Ascending aorta (tissue), 2 donors: Measurements from ENCODE around the gene DUSP1. TPM values are rescaled to one million over a fixed set of nuclear protein-coding genes. Genes with fewer than 3 reads are reported as not detected.
A peak's percentile ranks its signal among the peaks of the same experiment; 100 is the strongest.

Source experiments
- DNase-seq, 2 donors: peaks; one replicate each; pipeline ENCODE4 v3.0.0-alpha.2; 2019; ENCODE audit warnings: low spot score in 2 of 2
- H3K27ac ChIP-seq, 2 donors: fragments of 200-600 bp; sonication (generic); one replicate each; pipeline ENCODE4 v1.5.1; 2016 to 2017; ENCODE audit warnings: mild to moderate bottlenecking in 1 of 2
- H3K27me3 ChIP-seq: fragments of 200-600 bp; sonication (generic); one replicate; pipeline ENCODE4 v1.5.1; 2017
- H3K36me3 ChIP-seq, 2 donors: fragments of 200-600 bp; sonication (generic); one replicate each; pipeline ENCODE4 v1.5.1; 2016
- H3K4me1 ChIP-seq, 2 donors: fragments of 200-600 bp; sonication (generic); one replicate each; pipeline ENCODE4 v1.5.1; 2016 to 2017; ENCODE audit warnings: mild to moderate bottlenecking in 1 of 2
- H3K4me3 ChIP-seq, 2 donors: fragments of 200-600 bp; sonication (generic); one replicate each; pipeline ENCODE4 v1.5.1; 2016 to 2017; ENCODE audit warnings: mild to moderate bottlenecking in 1 of 2
- H3K9me3 ChIP-seq, 2 donors: fragments of 200-600 bp; sonication (generic); one replicate each; pipeline ENCODE4 v1.5.1; 2016
- intact Hi-C: fragments of 100-400 bp; cut with DNase I; formaldehyde crosslinking; loops from one replicate; pipeline ENCODE4 v1.15.1; 2023
- total RNA-seq: library from RNA; depleted of rRNA; stranded (reverse); fragments of >200 nt; gene quantifications from one replicate; pipeline ENCODE4 v1.1.0, GENCODE V29; 2016
- TF ChIP-seq, protein P1 (sequence below), 3 experiments: fragments of 200-600 bp in 2 of 3; fragments of 450-650 bp in 1 of 3; sonication (generic) in 2 of 3; IDR thresholded peaks; one replicate each; pipeline ENCODE4 v1.5.1; 2016 to 2019; ENCODE audit warnings: antibody characterized with exemption in 3 of 3, mild to moderate bottlenecking in 1 of 3, moderate library complexity in 1 of 3

DUSP1 gene
- total RNA-seq, 1 donor from 2014 or later, result 3,919 TPM

DNA sequence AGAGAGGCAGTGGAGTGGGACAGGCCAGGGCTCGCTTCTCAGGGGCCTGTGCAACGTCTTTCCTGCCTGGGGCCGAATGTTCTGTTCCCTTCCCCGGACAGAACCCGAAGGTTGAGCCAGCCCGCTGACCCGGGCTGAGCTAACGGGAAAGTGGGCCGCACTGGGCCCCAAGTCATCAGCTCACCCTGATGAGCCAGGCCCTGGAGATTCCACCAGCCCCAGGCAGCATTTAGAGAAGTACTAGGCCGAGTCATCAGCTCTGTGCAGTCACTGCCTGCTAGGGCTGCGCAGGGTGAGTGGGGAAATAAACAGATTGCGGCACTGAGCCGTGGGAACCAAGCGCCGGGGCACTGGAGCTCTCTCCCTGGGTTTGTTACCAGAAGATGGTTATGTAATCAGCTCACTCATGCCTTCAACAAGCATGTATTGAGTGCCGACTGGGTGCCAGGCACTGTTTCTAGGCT, 29.1 kb upstream of the DUSP1 start:
- peaks cover 4 to 47% of the 10 kb centered on the region in 2 donors for H3K4me1 ChIP-seq
- no peaks in the 10 kb centered on the region for H3K36me3 ChIP-seq
- intact Hi-C loops, result loop anchor here (2.0 kb wide), 1 partner anchor 61 kb away; no protein-coding TSS in a partner anchor
- H3K27ac ChIP-seq, result peak overlapping the region; percentile 87 to 93
- no peak overlapping the region for H3K4me3 ChIP-seq
- H3K9me3 ChIP-seq, result no peaks in the 10 kb centered on the region
- DNase-seq, result peak; percentile 67 to 86
- H3K27me3 ChIP-seq, result no peaks in the 10 kb centered on the region
- TF ChIP-seq, protein P1, sequence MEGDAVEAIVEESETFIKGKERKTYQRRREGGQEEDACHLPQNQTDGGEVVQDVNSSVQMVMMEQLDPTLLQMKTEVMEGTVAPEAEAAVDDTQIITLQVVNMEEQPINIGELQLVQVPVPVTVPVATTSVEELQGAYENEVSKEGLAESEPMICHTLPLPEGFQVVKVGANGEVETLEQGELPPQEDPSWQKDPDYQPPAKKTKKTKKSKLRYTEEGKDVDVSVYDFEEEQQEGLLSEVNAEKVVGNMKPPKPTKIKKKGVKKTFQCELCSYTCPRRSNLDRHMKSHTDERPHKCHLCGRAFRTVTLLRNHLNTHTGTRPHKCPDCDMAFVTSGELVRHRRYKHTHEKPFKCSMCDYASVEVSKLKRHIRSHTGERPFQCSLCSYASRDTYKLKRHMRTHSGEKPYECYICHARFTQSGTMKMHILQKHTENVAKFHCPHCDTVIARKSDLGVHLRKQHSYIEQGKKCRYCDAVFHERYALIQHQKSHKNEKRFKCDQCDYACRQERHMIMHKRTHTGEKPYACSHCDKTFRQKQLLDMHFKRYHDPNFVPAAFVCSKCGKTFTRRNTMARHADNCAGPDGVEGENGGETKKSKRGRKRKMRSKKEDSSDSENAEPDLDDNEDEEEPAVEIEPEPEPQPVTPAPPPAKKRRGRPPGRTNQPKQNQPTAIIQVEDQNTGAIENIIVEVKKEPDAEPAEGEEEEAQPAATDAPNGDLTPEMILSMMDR (IDR thresholded peaks at IDR 0.05), result no peak

DNA sequence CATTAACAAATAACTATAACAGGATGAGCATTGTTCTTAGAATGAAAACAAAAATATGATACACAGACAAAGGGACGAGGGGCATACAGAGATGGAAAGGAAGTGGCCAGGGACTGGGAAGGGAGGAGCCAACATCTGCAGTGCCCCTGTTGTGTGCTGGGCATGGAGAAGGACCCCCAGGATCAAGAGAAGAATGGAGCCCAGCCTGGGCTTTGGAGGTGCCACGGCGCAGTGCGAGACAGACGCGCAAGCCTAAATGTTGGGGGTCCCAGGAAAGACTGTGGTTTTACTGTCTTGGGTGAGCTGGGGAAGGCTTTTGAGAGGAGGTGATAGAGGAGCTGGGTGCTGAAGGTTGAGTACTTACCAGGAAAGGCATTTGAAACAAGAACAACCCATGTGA, 28.4 kb upstream of the DUSP1 start:
- Histone ChIP-seq H3K4me1 (peaks cover 8 to 54% of the 10 kb centered on the region in 2 donors), H3K27me3 (no peaks in the 10 kb centered on the region), H3K4me3 (no peak overlapping the region), H3K27ac (peak overlapping the region; percentile 87 to 93), H3K9me3 (no peaks in the 10 kb centered on the region), H3K36me3 (no peaks in the 10 kb centered on the region)
- TF ChIP-seq, protein P1 (IDR thresholded peaks at IDR 0.05), result no peak
- intact Hi-C loops, result loop anchor here (2.0 to 5.0 kb wide), 3 partner anchors 67 to 103 kb away; no protein-coding TSS in a partner anchor
- peak in 1 of 2 donors; percentile 58 for DNase-seq

DNA sequence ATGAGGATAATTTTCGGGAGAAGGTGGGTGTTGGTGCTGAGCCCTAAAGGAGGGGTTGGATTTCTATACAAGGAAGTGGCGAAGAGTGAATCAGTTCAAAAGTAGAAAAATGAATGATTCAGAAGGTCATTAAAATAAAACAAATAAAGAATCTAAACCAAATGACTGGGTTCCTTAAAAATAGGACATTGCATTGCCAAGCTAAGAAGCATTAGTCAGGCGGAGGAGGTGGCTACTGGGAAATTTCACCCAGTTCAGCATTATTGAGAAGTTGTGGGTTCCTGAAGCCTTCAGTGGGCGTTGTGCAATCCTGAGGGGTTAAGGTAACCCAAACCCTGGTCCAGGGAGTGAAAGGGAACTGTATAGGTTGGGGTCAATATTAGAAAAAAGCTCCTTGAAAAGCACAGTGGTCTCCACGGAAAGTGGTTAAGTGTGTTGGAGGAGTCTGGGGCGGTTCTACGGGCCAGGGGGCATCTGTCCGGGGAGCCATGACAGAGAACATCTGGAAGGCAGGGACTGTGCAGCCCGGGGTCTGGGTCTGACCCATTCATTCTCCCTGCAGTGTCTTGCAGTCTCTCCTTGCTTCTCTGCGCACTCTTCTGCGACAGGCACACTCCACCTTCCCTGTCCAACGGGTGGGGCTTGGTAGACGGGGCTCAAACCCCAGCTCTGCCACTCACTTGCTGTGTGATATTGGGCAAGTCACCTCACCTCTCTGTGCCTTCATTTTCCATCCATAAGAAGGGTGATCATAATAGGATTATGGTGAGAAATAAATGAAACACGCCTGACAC, 27.6 kb upstream of the DUSP1 start:
- Histone ChIP-seq H3K27me3 (no peaks in the 10 kb centered on the region), H3K27ac (peak overlapping the region; percentile 87 to 93), H3K4me1 (peaks cover 16 to 62% of the 10 kb centered on the region in 2 donors), H3K9me3 (no peaks in the 10 kb centered on the region), H3K4me3 (no peak overlapping the region), H3K36me3 (no peaks in the 10 kb centered on the region)
- TF ChIP-seq, protein P1 (IDR thresholded peaks at IDR 0.05), result no peak
- intact Hi-C loops, result loop anchor here (2.0 to 5.0 kb wide), 3 partner anchors 66 to 104 kb away; no protein-coding TSS in a partner anchor
- peak in 1 of 2 donors; percentile 92 for DNase-seq

DNA sequence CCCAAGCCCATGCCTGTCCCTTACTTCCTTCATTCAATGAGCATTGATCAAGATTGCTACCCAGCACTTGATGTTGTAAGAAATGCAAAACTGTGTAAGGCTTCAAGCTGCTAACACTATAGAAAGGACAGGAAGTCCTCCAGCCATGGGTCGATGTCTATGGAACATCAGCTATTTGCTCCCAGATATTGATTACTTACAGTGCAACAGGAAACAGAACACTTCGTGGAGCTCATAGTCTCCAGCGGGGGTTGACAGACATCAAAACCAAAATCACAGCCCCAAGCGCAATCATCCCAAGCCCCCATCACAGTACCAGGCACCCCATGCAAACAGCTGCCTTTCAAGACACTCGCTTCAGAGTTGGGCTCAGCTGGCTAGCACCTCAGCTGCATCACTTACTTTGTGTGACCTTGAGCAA, 26.8 kb upstream of the DUSP1 start:
- no peaks in the 10 kb centered on the region for H3K27me3 ChIP-seq

DNA sequence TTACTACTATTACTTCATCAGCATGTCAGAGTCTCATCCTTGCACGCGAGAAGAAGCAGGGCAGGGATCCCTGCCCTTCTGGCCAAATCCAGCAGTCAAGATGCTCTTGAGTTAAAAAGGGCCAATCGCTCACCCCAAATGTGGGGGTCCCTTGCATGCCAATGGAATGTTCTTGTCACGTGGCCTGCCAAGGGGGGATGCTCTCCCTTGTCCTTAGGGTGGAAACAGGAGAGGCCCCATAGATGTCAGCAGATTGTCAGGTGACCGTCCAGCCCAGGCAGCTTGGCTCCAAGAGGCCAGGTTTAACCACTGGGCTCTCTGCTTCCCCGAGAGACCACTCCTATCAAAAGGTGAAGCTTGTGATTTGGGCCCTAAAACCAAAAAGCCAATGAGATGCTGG, 25.3 kb upstream of the DUSP1 start:
- intact Hi-C loops, result loop anchor here (5.0 kb wide), 1 partner anchor 64 kb away; no protein-coding TSS in a partner anchor
- Histone ChIP-seq H3K36me3 (no peaks in the 10 kb centered on the region), H3K4me1 (peaks cover 18 to 71% of the 10 kb centered on the region in 2 donors), H3K27me3 (no peaks in the 10 kb centered on the region), H3K27ac (peak overlapping the region; percentile 78 to 93), H3K9me3 (no peaks in the 10 kb centered on the region), H3K4me3 (no peak overlapping the region)
- peak in 1 of 2 donors; percentile 62 for DNase-seq
- TF ChIP-seq, protein P1 (IDR thresholded peaks at IDR 0.05), result no peak

More for the DNA sequence above, 26.8 kb upstream of the DUSP1 start:
- DNase-seq, result peak in 1 of 2 donors; percentile 65
- peak overlapping the region; percentile 78 to 93 for H3K27ac ChIP-seq
- H3K36me3 ChIP-seq, result no peaks in the 10 kb centered on the region
- intact Hi-C loops, result loop anchor here (2.0 to 5.0 kb wide), 3 partner anchors 65 to 105 kb away; no protein-coding TSS in a partner anchor
- peaks cover 18 to 68% of the 10 kb centered on the region in 2 donors for H3K4me1 ChIP-seq
- TF ChIP-seq, protein P1 (IDR thresholded peaks at IDR 0.05), result no peak
- no peaks in the 10 kb centered on the region for H3K9me3 ChIP-seq
- no peak overlapping the region for H3K4me3 ChIP-seq
